ENCODE measurements around the gene NAALADL1.

NAALADL1 gene

DNA sequence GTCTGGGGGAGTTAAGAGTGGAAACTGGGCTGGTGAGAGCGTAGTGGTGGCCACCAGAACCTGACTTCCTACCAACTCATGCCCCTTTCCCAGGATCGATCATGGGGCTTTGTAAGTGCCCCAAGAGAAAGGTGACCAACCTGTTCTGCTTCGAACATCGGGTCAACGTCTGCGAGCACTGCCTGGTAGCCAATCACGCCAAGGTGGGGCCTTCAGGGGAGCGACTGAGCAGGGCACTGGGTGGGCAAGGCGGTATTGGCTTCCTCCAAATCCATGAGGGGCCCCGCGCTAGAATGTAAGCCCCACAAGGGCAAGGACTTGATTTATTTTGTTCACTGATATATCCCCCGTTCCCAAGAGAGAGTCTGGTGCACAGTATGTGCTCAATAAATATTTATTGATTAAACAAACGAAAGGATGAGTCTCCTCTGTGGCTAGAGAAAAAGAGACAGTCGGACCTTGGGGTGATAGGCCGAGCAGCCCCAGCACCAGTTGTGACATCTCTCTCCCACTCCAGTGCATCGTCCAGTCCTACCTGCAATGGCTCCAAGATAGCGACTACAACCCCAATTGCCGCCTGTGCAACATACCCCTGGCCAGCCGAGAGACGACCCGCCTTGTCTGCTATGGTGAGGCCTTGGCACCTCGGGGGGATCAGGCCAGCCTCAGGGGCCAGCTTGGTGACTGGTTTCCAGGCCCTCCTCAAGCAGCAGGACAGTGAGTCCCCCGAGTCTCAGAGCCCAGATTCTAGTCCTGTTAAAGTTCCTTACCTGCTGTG, 26.4 kb upstream of the NAALADL1 start:
- ChIA-PET POLR2A (interaction anchor here (1.1 to 2.9 kb wide), 4 partner anchors 9 to 44 kb away, joined by 3 to 8 read pairs (median 4); partner anchors contain the start of genes FAU, MRPL49, SAC3D1 and VPS51), CTCF (no interaction called here)
- no peak for DNase-seq (ENCODE audit: extremely low spot score)
- TF ChIP-seq FOXM1 (IDR thresholded peaks at IDR 0.05; ENCODE audit: borderline replicate concordance) (no peak), HDGF (IDR thresholded peaks at IDR 0.05; ENCODE audit: borderline replicate concordance) (no peak), SP1 (IDR thresholded peaks at IDR 0.05) (no peak), FOXK2 (IDR thresholded peaks at IDR 0.05) (no peak), BHLHE40 (IDR thresholded peaks at IDR 0.05; ENCODE audit: borderline replicate concordance) (no peak), CTBP1 (IDR thresholded peaks at IDR 0.05; ENCODE audit: borderline replicate concordance) (no peak), TARDBP (IDR thresholded peaks at IDR 0.05) (no peak), ARNT (IDR thresholded peaks at IDR 0.05) (no peak), ZNF384 (IDR thresholded peaks at IDR 0.05) (no peak), SUZ12 (IDR thresholded peaks at IDR 0.05) (no peak), NFRKB (IDR thresholded peaks at IDR 0.05) (no peak), FOXA1 (IDR thresholded peaks at IDR 0.05) (no peak), LEF1 (IDR thresholded peaks at IDR 0.05; ENCODE audit: borderline replicate concordance) (no peak), L3MBTL2 (conservative IDR thresholded peaks at IDR 0.05) (no peak), ELF4 (IDR thresholded peaks at IDR 0.05) (no peak)
- TF ChIP-seq, protein P1, sequence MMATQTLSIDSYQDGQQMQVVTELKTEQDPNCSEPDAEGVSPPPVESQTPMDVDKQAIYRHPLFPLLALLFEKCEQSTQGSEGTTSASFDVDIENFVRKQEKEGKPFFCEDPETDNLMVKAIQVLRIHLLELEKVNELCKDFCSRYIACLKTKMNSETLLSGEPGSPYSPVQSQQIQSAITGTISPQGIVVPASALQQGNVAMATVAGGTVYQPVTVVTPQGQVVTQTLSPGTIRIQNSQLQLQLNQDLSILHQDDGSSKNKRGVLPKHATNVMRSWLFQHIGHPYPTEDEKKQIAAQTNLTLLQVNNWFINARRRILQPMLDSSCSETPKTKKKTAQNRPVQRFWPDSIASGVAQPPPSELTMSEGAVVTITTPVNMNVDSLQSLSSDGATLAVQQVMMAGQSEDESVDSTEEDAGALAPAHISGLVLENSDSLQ (IDR thresholded peaks at IDR 0.05) = no peak

DNA sequence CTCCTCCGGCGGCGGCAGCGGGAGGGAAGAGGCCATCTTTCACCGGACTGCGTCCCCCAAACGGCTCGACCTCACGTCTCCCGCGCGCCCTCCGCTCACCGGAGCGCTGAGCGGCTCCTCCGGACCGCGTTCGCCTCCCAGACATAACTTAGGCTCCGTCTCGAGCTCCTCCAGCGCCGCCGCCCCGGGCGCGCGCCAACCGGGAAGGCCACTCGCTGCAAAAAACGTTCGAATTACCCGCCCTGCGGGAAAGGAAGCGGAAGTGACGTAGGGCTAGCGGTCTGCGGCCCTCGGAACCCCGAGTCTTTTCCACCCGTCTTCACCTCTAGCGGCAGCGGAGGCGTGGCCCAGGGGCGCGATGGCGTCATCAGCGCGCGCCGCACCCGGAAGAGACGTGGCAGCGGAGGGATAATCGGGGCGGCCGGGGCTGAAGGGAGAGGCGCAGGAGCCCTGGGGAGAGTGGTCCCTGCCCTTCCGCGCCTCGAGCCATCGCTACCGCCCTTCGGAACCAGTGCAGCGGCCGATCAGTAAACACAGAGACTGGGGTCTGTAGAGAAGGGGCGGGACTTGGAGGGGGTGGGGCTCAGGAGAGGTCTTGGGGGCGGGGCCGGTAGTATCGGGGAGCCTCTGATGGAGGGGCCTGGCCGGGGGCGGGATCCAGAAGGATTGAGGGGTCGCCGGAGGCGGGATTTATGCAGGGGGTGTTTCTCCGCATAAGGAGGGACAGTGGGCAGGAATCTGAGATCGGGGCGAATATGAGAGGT, 25.7 kb upstream of the NAALADL1 start, which contains the start of the genes CDCA5 and ZFPL1:
Gene CDCA5 (minus strand): TSS at position 207 of the 764 bp plus-strand sequence. CDS start 62 bp downstream, at position 145.
Gene ZFPL1 (plus strand): TSS at position 389 of the 764 bp plus-strand sequence. CDS start 477 bp downstream, outside the sequence.
- peak; percentile 99 for DNase-seq (ENCODE audit: extremely low spot score)
- TF ChIP-seq L3MBTL2 (conservative IDR thresholded peaks at IDR 0.05) = peak; percentile 39; the same call in 1 of the 2 replicates
- TF ChIP-seq SUZ12 (IDR thresholded peaks at IDR 0.05) = no peak
- peak; percentile 83 for TF ChIP-seq ELF4 (IDR thresholded peaks at IDR 0.05)
- no peak for TF ChIP-seq BHLHE40 (IDR thresholded peaks at IDR 0.05; ENCODE audit: borderline replicate concordance)
- TF ChIP-seq FOXM1 (IDR thresholded peaks at IDR 0.05; ENCODE audit: borderline replicate concordance) = no peak
- ChIA-PET CTCF (interaction anchor here (1.1 to 2.0 kb wide), 2 partner anchors 33 to 69 kb away, joined by 3 to 6 read pairs; partner anchors contain the start of gene ZNHIT2), POLR2A (interaction anchor here (1.3 to 2.4 kb wide), 7 partner anchors 11 to 87 kb away, joined by 3 to 11 read pairs (median 5); partner anchors contain the start of genes ARL2, BATF2, FAU and MRPL49)

DNA sequence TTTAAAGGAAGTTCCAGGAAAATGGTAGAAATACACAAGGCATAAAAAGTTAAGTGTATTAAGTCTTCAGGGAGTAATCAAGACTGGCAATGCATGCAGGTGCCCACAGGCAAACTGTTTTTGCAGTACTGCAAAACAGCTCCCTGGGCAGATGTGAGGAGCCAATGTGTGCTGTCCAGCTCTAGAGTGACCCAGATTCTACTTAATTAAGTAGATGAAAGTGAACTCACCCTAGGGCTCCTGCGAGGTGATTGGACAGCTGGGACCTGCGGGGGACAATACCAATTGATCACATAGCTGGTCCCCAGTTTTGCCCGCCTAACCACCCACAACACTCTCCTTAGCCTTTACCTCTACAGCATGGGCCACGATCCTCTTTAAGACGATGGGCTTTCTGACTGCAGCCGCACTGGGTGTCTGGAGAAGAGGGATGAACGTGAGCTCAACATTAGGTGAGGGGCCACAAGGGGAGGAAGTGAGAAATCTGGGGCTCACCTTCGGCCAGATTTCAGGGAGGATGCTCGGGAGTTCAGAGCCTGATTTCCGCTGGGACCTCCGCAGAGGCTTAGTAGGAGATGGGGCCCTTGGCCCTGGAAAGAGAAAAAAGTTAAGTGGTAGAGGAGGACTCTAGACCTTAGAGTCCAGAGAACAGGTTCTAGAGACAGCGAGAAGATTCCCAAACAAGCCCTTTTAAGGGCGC, 24.9 kb upstream of the NAALADL1 start:
- ChIA-PET POLR2A (interaction anchor here (0.7 to 2.4 kb wide), 12 partner anchors 10 to 87 kb away, joined by 3 to 11 read pairs (median 4); partner anchors contain the start of genes ARL2, BATF2, FAU and MRPL49), CTCF (interaction anchor here (0.9 to 2.0 kb wide), 3 partner anchors 34 to 68 kb away, joined by 3 to 6 read pairs (median 3); partner anchors contain the start of gene ZNHIT2)
- DNase-seq (ENCODE audit: extremely low spot score) = no peak
- TF ChIP-seq, protein P1 (IDR thresholded peaks at IDR 0.05) = no peak
- TF ChIP-seq FOXK2 (IDR thresholded peaks at IDR 0.05) = no peak
- TF ChIP-seq BHLHE40 (IDR thresholded peaks at IDR 0.05; ENCODE audit: borderline replicate concordance) = no peak
- no peak for TF ChIP-seq NFRKB (IDR thresholded peaks at IDR 0.05)
- no peak for TF ChIP-seq SUZ12 (IDR thresholded peaks at IDR 0.05)
- TF ChIP-seq HDGF (IDR thresholded peaks at IDR 0.05; ENCODE audit: borderline replicate concordance) = no peak
- TF ChIP-seq LEF1 (IDR thresholded peaks at IDR 0.05; ENCODE audit: borderline replicate concordance) = no peak
- TF ChIP-seq CTBP1 (IDR thresholded peaks at IDR 0.05; ENCODE audit: borderline replicate concordance) = no peak
- no peak for TF ChIP-seq L3MBTL2 (conservative IDR thresholded peaks at IDR 0.05)
- TF ChIP-seq FOXM1 (IDR thresholded peaks at IDR 0.05; ENCODE audit: borderline replicate concordance) = no peak

DNA sequence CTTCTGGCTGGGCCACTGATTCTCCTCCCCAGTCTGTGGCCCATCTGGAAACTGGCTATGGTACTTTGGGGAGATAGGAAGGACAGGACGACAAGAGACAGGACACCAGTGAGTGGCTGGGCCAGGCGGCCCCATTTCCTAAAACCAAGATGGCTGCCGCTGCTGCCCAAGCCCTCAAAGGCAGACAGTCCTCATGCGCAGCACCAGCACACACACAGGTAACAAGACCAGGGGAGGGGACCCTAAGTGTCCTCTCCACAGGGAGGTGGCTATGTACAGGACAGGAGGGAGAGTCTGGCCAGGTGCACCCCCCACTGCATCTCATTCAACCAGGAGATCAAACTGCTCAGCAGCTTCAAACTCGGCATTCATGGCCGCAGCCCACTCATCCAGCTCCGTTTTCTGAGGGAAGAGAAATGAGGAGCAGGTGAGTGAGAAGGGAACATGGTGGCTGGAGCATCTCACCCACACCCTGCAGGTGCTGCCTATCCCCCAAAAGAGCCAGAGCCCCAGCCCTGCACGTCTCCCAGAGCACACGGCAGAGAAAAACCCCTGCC, 20.5 kb upstream of the NAALADL1 start:
- ChIA-PET CTCF (interaction anchor here (0.6 to 0.9 kb wide), 2 partner anchors 32 to 83 kb away, joined by 3 read pairs; no protein-coding TSS in a partner anchor), POLR2A (interaction anchor here (0.9 to 1.2 kb wide), 3 partner anchors 20 to 65 kb away, joined by 3 read pairs; partner anchors contain the start of genes ARL2, FAU and MRPL49)

More for the DNA sequence above, 20.5 kb upstream of the NAALADL1 start:
- no peak for DNase-seq (ENCODE audit: extremely low spot score)
- TF ChIP-seq CTBP1 (IDR thresholded peaks at IDR 0.05; ENCODE audit: borderline replicate concordance) = no peak
- TF ChIP-seq LEF1 (IDR thresholded peaks at IDR 0.05; ENCODE audit: borderline replicate concordance) = no peak
- TF ChIP-seq HDGF (IDR thresholded peaks at IDR 0.05; ENCODE audit: borderline replicate concordance) = no peak
- TF ChIP-seq, protein P1 (IDR thresholded peaks at IDR 0.05) = no peak
- no peak for TF ChIP-seq NFRKB (IDR thresholded peaks at IDR 0.05)
- no peak for TF ChIP-seq FOXM1 (IDR thresholded peaks at IDR 0.05; ENCODE audit: borderline replicate concordance)
